IMR-90 (cell line): ENCODE measurements around the gene BCCIP. TPM values are rescaled to one million over a fixed set of nuclear protein-coding genes. Genes with fewer than 3 reads are reported as not detected.

Source experiments
- ATAC-seq: fragments of 200-7000 bp; cut with Tn5 transposase; 2 replicates; pipeline ENCODE4 v1.9.1; 2020; ENCODE audit warnings: low read depth, mild to moderate bottlenecking, moderate library complexity
- BruUV-seq: library from RNA; stranded (reverse); fragments of 400-500 nt; replicated peaks from 2 replicates; lab custom pipeline; 2021; lab: Mats Ljungman, UMichigan
- CTCF ChIA-PET: fragments of 300-600 bp; formaldehyde crosslinking; extraction: SDS; loops from one replicate; lab custom pipeline; 2021; ENCODE audit warnings: antibody characterized with exemption; lab: Yijun Ruan, JAX
- POLR2A ChIA-PET: fragments of 300-600 bp; sonication (Branson Sonifier 250); formaldehyde crosslinking; loops from one replicate; lab custom pipeline; 2022; ENCODE audit warnings: antibody characterized with exemption; ENCODE audit not compliant: unreplicated experiment; lab: Charles Lee
- DNase-seq: peaks from one replicate; pipeline ENCODE4 v3.0.0; 2013
- H2AFZ ChIP-seq: replicated peaks from 2 replicates; pipeline ENCODE3; 2013; ENCODE audit warnings: low read length, mild to moderate bottlenecking; ENCODE audit not compliant: poor library complexity
- H2AK5ac ChIP-seq: 2 replicates; pipeline ENCODE4 v1.6.1; 2013; ENCODE audit warnings: low read depth, low read length, inconsistent platforms
- H2AK9ac ChIP-seq: replicated peaks from 2 replicates; pipeline ENCODE3; 2013; ENCODE audit warnings: mild to moderate bottlenecking, low read depth, low read length, moderate library complexity; ENCODE audit not compliant: poor library complexity
- H2BK120ac ChIP-seq: 2 replicates; pipeline ENCODE4 v1.6.1; 2013; ENCODE audit warnings: low read depth, low read length, inconsistent platforms
- H2BK15ac ChIP-seq: 3 replicates; pipeline ENCODE4 v1.6.1; 2013; ENCODE audit warnings: low read depth, low read length, inconsistent platforms
- H2BK20ac ChIP-seq: 2 replicates; pipeline ENCODE4 v1.6.1; 2013; ENCODE audit warnings: low read depth, mild to moderate bottlenecking, inconsistent platforms, low read length, moderate library complexity
- H2BK5ac ChIP-seq: 2 replicates; pipeline ENCODE4 v1.6.1; 2013; ENCODE audit warnings: mild to moderate bottlenecking, low read depth, low read length, inconsistent platforms; ENCODE audit not compliant: poor library complexity, severe bottlenecking
- H3K14ac ChIP-seq: replicated peaks from 2 replicates; pipeline ENCODE4 v1.6.1; 2013; ENCODE audit warnings: low read depth, low read length, inconsistent platforms
- H3K18ac ChIP-seq: 2 replicates; pipeline ENCODE4 v1.6.1; 2013; ENCODE audit warnings: low read depth, low read length, control low read depth
- H3K23ac ChIP-seq: 2 replicates; pipeline ENCODE4 v1.6.1; 2013; ENCODE audit warnings: low read depth, low read length, inconsistent platforms
- H3K27ac ChIP-seq: 2 replicates; pipeline ENCODE4 v1.5.1; 2013; ENCODE audit warnings: mild to moderate bottlenecking, control low read depth, low read length; ENCODE audit not compliant: insufficient read depth
- H3K27me3 ChIP-seq: 2 replicates; pipeline ENCODE4 v1.6.1; 2013; ENCODE audit warnings: low read length; ENCODE audit not compliant: control insufficient read depth, insufficient read depth
- H3K36me3 ChIP-seq: 2 replicates; pipeline ENCODE4 v1.6.1; 2013; ENCODE audit warnings: low read length, mixed read lengths; ENCODE audit not compliant: control insufficient read depth, insufficient read depth
- H3K4ac ChIP-seq: 2 replicates; pipeline ENCODE4 v1.6.1; 2013; ENCODE audit warnings: low read depth, low read length, inconsistent platforms
- H3K4me1 ChIP-seq: 2 replicates; pipeline ENCODE4 v1.6.1; 2013; ENCODE audit warnings: low read length, mixed read lengths; ENCODE audit not compliant: control insufficient read depth, insufficient read depth
- H3K4me2 ChIP-seq: 2 replicates; pipeline ENCODE4 v1.6.1; 2013; ENCODE audit warnings: low read depth, mild to moderate bottlenecking, control low read depth, low read length, moderate library complexity
- H3K4me3 ChIP-seq: 2 replicates; pipeline ENCODE4 v1.5.1; 2013; ENCODE audit warnings: low read depth, mild to moderate bottlenecking, control low read depth, low read length, moderate library complexity; ENCODE audit not compliant: insufficient read depth
- H3K56ac ChIP-seq: 2 replicates; pipeline ENCODE4 v1.6.1; 2013; ENCODE audit warnings: low read length, inconsistent platforms; ENCODE audit not compliant: insufficient read depth; ENCODE audit errors: extremely low read depth
- H3K79me1 ChIP-seq, 2 experiments: 2 replicates each; pipeline ENCODE4 v1.6.1; 2013; ENCODE audit warnings: low read length in 2 of 2, inconsistent platforms in 1 of 2, low read depth in 1 of 2
- H3K9ac ChIP-seq: 2 replicates; pipeline ENCODE4 v1.6.1; 2013; ENCODE audit warnings: low read depth, low read length, control low read depth
- H3K9me1 ChIP-seq: 2 replicates; pipeline ENCODE4 v1.6.1; 2013; ENCODE audit warnings: low read length, inconsistent platforms; ENCODE audit not compliant: insufficient read depth
- H3K9me3 ChIP-seq: 2 replicates; pipeline ENCODE4 v1.6.1; 2013; ENCODE audit warnings: low read length; ENCODE audit not compliant: control insufficient read depth, insufficient read depth
- H4K20me1 ChIP-seq: 2 replicates; pipeline ENCODE4 v1.6.1; 2013; ENCODE audit warnings: low read length, inconsistent platforms; ENCODE audit not compliant: insufficient read depth
- H4K5ac ChIP-seq: 2 replicates; pipeline ENCODE4 v1.6.1; 2013; ENCODE audit warnings: mild to moderate bottlenecking, low read depth, low read length, control low read depth
- H4K8ac ChIP-seq, 2 experiments: 2 replicates each; pipeline ENCODE4 v1.6.1; 2013; ENCODE audit warnings: low read depth in 2 of 2, low read length in 2 of 2, control low read depth in 1 of 2, inconsistent platforms in 1 of 2
- H4K91ac ChIP-seq: 2 replicates; pipeline ENCODE4 v1.6.1; 2013; ENCODE audit warnings: low read depth, low read length, inconsistent platforms; ENCODE audit not compliant: insufficient read depth
- CEBPB ChIP-seq: IDR thresholded peaks from 2 replicates; pipeline ENCODE4 v1.6.1; 2012; ENCODE audit warnings: low read depth, low read length, improper control_type of control experiment
- FOS ChIP-seq: fragments of 150-350 bp; IDR thresholded peaks from 2 replicates; pipeline ENCODE4 v1.6.1; 2016; ENCODE audit warnings: low read depth, low read length
- MAFK ChIP-seq: IDR thresholded peaks from 2 replicates; pipeline ENCODE4 v1.6.1; 2012; ENCODE audit warnings: low read depth, low read length, improper control_type of control experiment
- MAZ ChIP-seq: IDR thresholded peaks from 2 replicates; pipeline ENCODE4 v1.6.1; 2012; ENCODE audit warnings: low read depth, mild to moderate bottlenecking, low read length, improper control_type of control experiment, moderate library complexity, borderline replicate concordance
- RAD21 ChIP-seq: IDR thresholded peaks from 2 replicates; pipeline ENCODE4 v1.6.1; 2012; ENCODE audit warnings: low read length, improper control_type of control experiment
- SMC3 ChIP-seq: fragments of 150-350 bp; IDR thresholded peaks from 2 replicates; pipeline ENCODE4 v1.6.1; 2016; ENCODE audit warnings: low read depth, mild to moderate bottlenecking, antibody characterized with exemption, low read length, moderate library complexity
- WGBS, 2 experiments: methylation state at CpG; one replicate each; pipeline versions ENCODE4 v1.1.5 to v1.1.7; 2013; ENCODE audit warnings: missing lambda C conversion rate in 2 of 2; ENCODE audit not compliant: insufficient read length in 1 of 2; ENCODE audit errors: extremely low coverage in 2 of 2; 5-methylcytosine and 5-hydroxymethylcytosine counted together
- dilution Hi-C: fragments of 300-500 bp; cut with HindIII; formaldehyde crosslinking; loops from one replicate; pipeline ENCODE4 v1.14.3; 2018; ENCODE audit warnings: low sequenced_read_pairs; ENCODE audit not compliant: unreplicated experiment
- in situ Hi-C: fragments of 300-500 bp; cut with MboI; formaldehyde crosslinking; loops from 3 replicates; pipeline ENCODE4 v1.14.3; 2019; ENCODE audit warnings: low sequenced_read_pairs, inconsistent platforms, mixed read lengths
- intact Hi-C: fragments of 100-400 bp; cut with micrococcal nuclease; formaldehyde crosslinking; loops from 2 replicates; pipeline ENCODE4 v1.10.0; 2022
- polyA plus RNA-seq, 3 experiments: library from polyadenylated mRNA; depleted of rRNA; stranded (reverse); fragments of >200 nt; gene quantifications; 2 replicates each; pipeline ENCODE4 v1.2.3, GENCODE V29; 2012; ENCODE audit warnings: low replicate concordance in 1 of 3
- total RNA-seq: library from RNA; depleted of rRNA; stranded (reverse); fragments of >200 nt; gene quantifications from 2 replicates; pipeline ENCODE4 v1.2.3, GENCODE V29; 2012

BCCIP gene
- total and polyA plus RNA-seq, 2 of the 4 experiments (the other 2 are of a cell fraction) = 31.9 to 49.2 TPM

- no peaks in the 10 kb centered on the region for H3K27me3 ChIP-seq
- no peak overlapping the region for H4K91ac ChIP-seq
- peaks cover 30% of the 10 kb centered on the region for H3K36me3 ChIP-seq
- no peak for DNase-seq
- no peak overlapping the region for H2BK120ac ChIP-seq
- no peak overlapping the region for H2BK5ac ChIP-seq
- H4K20me1 ChIP-seq = no peaks in the 10 kb centered on the region
- ChIA-PET CTCF (interaction anchor here (0.8 kb wide), 1 partner anchor 11 kb away, joined by 4 read pairs; no protein-coding TSS in a partner anchor), POLR2A (no interaction called here)
- no peak overlapping the region for H2BK20ac ChIP-seq
- H4K5ac ChIP-seq = no peak overlapping the region
- H2AFZ ChIP-seq = no peak overlapping the region
- no peak overlapping the region for H2BK15ac ChIP-seq
- no peak for TF ChIP-seq MAZ
- no peak for TF ChIP-seq RAD21
- no peak for TF ChIP-seq SMC3
- TF ChIP-seq CEBPB = no peak
- TF ChIP-seq MAFK = no peak
- no peak for TF ChIP-seq FOS
- peaks cover 3% of the 10 kb centered on the region for H3K9me1 ChIP-seq
- ATAC-seq = no peak
- no peaks in the 10 kb centered on the region for H3K79me1 ChIP-seq
- H3K4me1 ChIP-seq = no peaks in the 10 kb centered on the region
- 96% methylated on average over 4 of the region's 8 CpGs; no CpG with 5 or more reads in 1 of the 2 experiments for whole genome bisulfite sequencing, 2 experiments
- no peak overlapping the region for H3K18ac ChIP-seq
- H2AK5ac ChIP-seq = no peak overlapping the region
- no peak overlapping the region for H3K9ac ChIP-seq
- H3K27ac ChIP-seq = no peak overlapping the region
- in situ Hi-C loops (no loop called here), intact Hi-C loops (no loop called here), dilution Hi-C loops (no loop called here)
- no peak overlapping the region for H3K4ac ChIP-seq
- H2AK9ac ChIP-seq = no peak overlapping the region
- no peak overlapping the region for H3K56ac ChIP-seq
- no TSS peak for BruUV-seq
- no peaks in the 10 kb centered on the region for H3K9me3 ChIP-seq
- no peak overlapping the region for H3K23ac ChIP-seq
- no peak overlapping the region for H3K4me2 ChIP-seq
- no peak overlapping the region for H3K14ac ChIP-seq
- no peak overlapping the region for H3K4me3 ChIP-seq
- no peak overlapping the region for H4K8ac ChIP-seq
Measured at GRCh38 chr10:125797424-125797823, 25.9 kb upstream of the BCCIP start.
